ENCODE data around the gene DARS2. TPM values are rescaled to one million over a fixed set of nuclear protein-coding genes. Genes with fewer than 3 reads are reported as not detected.

The DARS2 gene, protein sequence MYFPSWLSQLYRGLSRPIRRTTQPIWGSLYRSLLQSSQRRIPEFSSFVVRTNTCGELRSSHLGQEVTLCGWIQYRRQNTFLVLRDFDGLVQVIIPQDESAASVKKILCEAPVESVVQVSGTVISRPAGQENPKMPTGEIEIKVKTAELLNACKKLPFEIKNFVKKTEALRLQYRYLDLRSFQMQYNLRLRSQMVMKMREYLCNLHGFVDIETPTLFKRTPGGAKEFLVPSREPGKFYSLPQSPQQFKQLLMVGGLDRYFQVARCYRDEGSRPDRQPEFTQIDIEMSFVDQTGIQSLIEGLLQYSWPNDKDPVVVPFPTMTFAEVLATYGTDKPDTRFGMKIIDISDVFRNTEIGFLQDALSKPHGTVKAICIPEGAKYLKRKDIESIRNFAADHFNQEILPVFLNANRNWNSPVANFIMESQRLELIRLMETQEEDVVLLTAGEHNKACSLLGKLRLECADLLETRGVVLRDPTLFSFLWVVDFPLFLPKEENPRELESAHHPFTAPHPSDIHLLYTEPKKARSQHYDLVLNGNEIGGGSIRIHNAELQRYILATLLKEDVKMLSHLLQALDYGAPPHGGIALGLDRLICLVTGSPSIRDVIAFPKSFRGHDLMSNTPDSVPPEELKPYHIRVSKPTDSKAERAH
- 14.5 to 15.1 TPM (median 14.6 TPM) in 3 replicates for total RNA-seq

DNA sequence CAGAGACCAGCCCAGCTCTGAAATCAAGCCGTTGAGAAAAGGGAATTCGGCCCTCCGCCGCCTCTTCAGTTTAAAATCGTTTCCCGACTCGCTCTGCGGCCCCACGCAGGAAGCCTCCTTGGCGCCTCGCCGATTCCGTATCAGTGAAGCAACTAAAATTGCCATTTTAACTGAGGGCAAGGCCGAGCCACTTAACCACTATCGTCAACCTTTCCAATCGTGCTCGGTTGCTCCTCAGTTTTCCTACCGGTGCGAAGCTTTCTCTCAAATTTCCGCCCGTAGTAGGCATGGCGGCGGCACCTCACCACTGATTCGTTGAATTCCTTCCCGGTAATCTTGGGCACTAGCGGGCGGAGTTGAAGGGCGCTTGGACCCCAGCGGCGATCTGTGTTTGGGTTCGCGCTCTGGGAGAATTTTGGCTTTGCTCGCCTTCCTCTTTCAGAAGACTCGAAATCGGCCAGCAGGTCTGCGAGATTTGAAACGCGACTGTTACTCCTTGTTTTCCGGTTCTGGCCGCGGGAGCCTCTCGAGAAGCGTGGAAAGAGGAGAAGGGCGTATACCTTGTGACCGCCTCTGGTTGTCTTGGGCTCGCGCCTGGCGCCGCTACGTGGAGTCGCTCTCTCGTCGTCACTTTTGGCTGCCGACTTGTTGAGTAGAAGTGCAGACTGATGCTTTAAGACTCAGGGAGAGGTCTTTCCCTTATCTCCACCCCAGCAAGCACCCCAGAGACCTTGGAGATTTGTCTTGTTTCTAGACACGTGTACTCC is at the start of gene DARS2, which contains the start of gene CENPL:
Gene DARS2, plus strand, starts transcription at position 359 of the 767 bp plus-strand sequence. CDS start 557 bp downstream, outside the sequence.
Gene CENPL, minus strand, starts transcription at position 569 of the 767 bp plus-strand sequence. CDS start 13,584 bp downstream, outside the sequence.
- Mint-ChIP-seq H3K4me1 (peaks cover 28% of the 10 kb centered on the region), H3K36me3 (peaks cover 5% of the 10 kb centered on the region)

DNA sequence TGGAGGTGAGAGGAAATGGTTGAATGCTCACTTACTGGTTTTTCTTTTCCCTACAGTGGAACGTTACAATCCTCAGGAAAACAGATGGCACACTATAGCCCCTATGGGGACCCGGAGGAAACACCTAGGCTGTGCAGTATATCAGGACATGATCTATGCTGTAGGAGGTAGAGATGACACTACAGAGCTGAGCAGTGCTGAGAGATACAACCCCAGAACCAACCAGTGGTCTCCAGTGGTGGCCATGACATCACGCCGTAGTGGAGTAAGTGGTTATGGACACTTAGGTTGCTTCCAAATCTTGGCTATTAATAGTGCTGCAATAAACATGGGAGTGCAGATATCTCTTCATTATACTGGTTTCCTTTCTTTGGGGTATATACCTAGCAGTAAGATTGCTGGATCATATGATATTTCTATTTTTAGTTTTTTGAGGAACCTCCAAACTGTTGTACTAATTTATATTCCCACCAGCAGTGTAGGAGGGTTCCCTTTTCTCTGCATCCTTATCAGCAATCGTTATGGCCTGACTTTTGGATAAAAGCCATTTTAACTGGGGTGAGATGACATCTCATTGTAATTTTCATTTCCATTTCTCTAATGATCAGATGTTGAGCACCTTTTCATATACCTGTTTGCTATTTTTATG is 48.8 kb upstream of the DARS2 start:
- no peak overlapping the region for H3K4me3 Mint-ChIP-seq
- H3K4me1 Mint-ChIP-seq = no peaks in the 10 kb centered on the region
- no peaks in the 10 kb centered on the region for H3K27me3 Mint-ChIP-seq (ENCODE audit: low read depth)
- H3K9me3 Mint-ChIP-seq = peaks cover 16% of the 10 kb centered on the region
- TF ChIP-seq, protein P1, sequence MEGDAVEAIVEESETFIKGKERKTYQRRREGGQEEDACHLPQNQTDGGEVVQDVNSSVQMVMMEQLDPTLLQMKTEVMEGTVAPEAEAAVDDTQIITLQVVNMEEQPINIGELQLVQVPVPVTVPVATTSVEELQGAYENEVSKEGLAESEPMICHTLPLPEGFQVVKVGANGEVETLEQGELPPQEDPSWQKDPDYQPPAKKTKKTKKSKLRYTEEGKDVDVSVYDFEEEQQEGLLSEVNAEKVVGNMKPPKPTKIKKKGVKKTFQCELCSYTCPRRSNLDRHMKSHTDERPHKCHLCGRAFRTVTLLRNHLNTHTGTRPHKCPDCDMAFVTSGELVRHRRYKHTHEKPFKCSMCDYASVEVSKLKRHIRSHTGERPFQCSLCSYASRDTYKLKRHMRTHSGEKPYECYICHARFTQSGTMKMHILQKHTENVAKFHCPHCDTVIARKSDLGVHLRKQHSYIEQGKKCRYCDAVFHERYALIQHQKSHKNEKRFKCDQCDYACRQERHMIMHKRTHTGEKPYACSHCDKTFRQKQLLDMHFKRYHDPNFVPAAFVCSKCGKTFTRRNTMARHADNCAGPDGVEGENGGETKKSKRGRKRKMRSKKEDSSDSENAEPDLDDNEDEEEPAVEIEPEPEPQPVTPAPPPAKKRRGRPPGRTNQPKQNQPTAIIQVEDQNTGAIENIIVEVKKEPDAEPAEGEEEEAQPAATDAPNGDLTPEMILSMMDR (IDR thresholded peaks at IDR 0.05; ENCODE audit: unreplicated experiment) = no peak
- peaks cover 49% of the 10 kb centered on the region for H3K36me3 Mint-ChIP-seq
- DNase-seq (ENCODE audit: low spot score in 2 of 2, unreplicated experiment in 2 of 2) = no peak
- no peak overlapping the region for H3K27ac Mint-ChIP-seq

More for the DNA sequence above, at the start of gene DARS2, which contains the start of gene CENPL:
- TF ChIP-seq, protein P1 (IDR thresholded peaks at IDR 0.05; ENCODE audit: unreplicated experiment) = no peak
- H3K27ac Mint-ChIP-seq = peak within 1 kb of the TSS; percentile 99
- H3K27me3 Mint-ChIP-seq (ENCODE audit: low read depth) = no peaks in the 10 kb centered on the region
- DNase-seq (ENCODE audit: low spot score in 2 of 2, unreplicated experiment in 2 of 2) = peak; percentile 76 to 89
- H3K9me3 Mint-ChIP-seq = no peaks in the 10 kb centered on the region
- peak within 1 kb of the TSS; percentile 87 for H3K4me3 Mint-ChIP-seq

DNA sequence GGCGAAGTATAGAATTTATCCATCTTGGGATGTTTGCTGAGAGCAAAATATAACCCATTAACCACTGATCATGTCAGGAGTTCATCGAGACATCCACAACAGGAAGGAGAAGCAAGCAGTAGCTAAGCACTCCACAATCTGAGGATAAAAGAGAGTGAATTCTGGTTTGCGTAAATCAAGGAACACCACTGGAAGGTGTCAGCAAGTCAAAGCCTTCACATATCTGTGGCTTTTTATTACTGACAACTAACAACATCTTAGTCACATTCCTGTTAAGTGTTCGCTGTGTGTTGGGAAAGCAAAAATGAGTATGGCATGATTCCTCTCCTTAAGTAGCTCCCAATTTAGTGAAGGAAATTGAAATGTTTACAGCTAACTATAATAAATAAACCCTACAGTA is 44.5 kb upstream of the DARS2 start:
- no peak overlapping the region for H3K4me3 Mint-ChIP-seq
- H3K27ac Mint-ChIP-seq = no peak overlapping the region
- DNase-seq (ENCODE audit: low spot score in 2 of 2, unreplicated experiment in 2 of 2) = no peak
- H3K27me3 Mint-ChIP-seq (ENCODE audit: low read depth) = no peaks in the 10 kb centered on the region
- H3K9me3 Mint-ChIP-seq = peaks cover 16% of the 10 kb centered on the region
- no peaks in the 10 kb centered on the region for H3K4me1 Mint-ChIP-seq
- H3K36me3 Mint-ChIP-seq = peaks cover 51% of the 10 kb centered on the region
- TF ChIP-seq, protein P1 (IDR thresholded peaks at IDR 0.05; ENCODE audit: unreplicated experiment) = no peak

DNA sequence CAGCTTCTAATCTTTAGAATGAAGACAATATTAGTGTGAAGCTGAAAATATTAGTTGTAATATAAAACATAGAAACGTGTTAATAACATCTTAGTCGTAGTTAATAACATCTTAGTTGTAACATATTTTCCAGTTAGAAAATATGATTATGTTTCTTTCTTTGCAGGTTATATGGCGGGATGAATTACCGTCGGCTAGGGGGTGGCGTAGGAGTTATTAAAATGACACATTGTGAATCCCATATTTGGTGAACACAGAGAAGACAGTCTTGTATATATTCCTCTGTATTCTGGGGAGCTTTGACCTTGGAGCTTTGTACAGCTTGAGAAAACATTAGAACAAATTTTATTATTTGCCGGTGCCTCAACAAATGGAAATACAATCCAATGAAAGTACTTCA is 39.5 kb upstream of the DARS2 start:
- TF ChIP-seq, protein P1 (IDR thresholded peaks at IDR 0.05; ENCODE audit: unreplicated experiment) = no peak
- no peak overlapping the region for H3K27ac Mint-ChIP-seq
- no peak overlapping the region for H3K4me3 Mint-ChIP-seq
- H3K9me3 Mint-ChIP-seq = no peaks in the 10 kb centered on the region
- peaks cover 21% of the 10 kb centered on the region for H3K36me3 Mint-ChIP-seq
- no peaks in the 10 kb centered on the region for H3K4me1 Mint-ChIP-seq
- DNase-seq (ENCODE audit: low spot score in 2 of 2, unreplicated experiment in 2 of 2) = no peak
- H3K27me3 Mint-ChIP-seq (ENCODE audit: low read depth) = no peaks in the 10 kb centered on the region

DNA sequence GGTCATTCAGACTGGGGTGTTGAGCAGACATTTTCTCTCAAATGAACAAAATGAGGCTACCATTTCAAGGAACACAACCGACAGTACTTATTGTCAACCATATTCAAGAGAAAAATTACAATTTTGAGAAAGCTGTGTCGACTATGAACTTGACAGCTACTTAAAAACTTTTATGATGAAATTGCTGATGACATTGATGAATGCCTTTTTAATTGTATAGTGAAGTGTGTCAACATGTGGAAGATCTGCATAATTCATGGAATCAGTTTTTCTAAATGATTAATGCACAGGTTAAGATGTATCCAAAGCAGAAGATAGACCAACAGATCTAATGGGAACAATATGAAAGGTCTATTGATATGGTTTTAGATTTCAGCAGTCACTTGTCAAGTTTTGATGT is 34.6 kb upstream of the DARS2 start:
- Mint-ChIP-seq H3K27ac (no peak overlapping the region), H3K9me3 (peaks cover 5% of the 10 kb centered on the region), H3K36me3 (peaks cover 18% of the 10 kb centered on the region), H3K4me3 (no peak overlapping the region), H3K4me1 (peaks cover 4% of the 10 kb centered on the region), H3K27me3 (ENCODE audit: low read depth) (no peaks in the 10 kb centered on the region)
- TF ChIP-seq, protein P1 (IDR thresholded peaks at IDR 0.05; ENCODE audit: unreplicated experiment) = no peak
- DNase-seq (ENCODE audit: low spot score in 2 of 2, unreplicated experiment in 2 of 2) = no peak

All from mesothelial cell of epicardium (in vitro differentiated cells).